Measurements from ENCODE around the gene CAT.
"Not testable (repeated sequence)": the region's sequence is repeated elsewhere in the genome, so short reads cannot be mapped to it uniquely, and the experiment has no call there.

CAT gene

GRCh38 chr11:34438529-34439507, at the start of gene CAT:
CAT (plus strand) TSS chr11:34438934; CDS start chr11:34439014, 80 bp downstream.
- peak; percentile 79 for DNase-seq

- no peak for DNase-seq
Observed at GRCh38 chr11:34394771-34395300, 43.9 kb upstream of the CAT start.

- no peak for DNase-seq
Observed at GRCh38 chr11:34395916-34396550, 42.7 kb upstream of the CAT start.

- DNase-seq: no peak
Observed at GRCh38 chr11:34397120-34397519, 41.6 kb upstream of the CAT start.

- no peak for DNase-seq
Observed at GRCh38 chr11:34397811-34398210, 40.9 kb upstream of the CAT start.

- DNase-seq: no peak
Observed at GRCh38 chr11:34403431-34403830, 35.3 kb upstream of the CAT start.

GRCh38 chr11:34404280-34404679, 34.5 kb upstream of the CAT start:
- DNase-seq: no peak

GRCh38 chr11:34405079-34405858, 33.5 kb upstream of the CAT start:
- DNase-seq: no peak

- DNase-seq: no peak
Observed at GRCh38 chr11:34406413-34406812, 32.3 kb upstream of the CAT start.

- DNase-seq: no peak
Observed at GRCh38 chr11:34407121-34407813, 31.5 kb upstream of the CAT start.

- no peak for DNase-seq
Observed at GRCh38 chr11:34408580-34409172, 30.1 kb upstream of the CAT start.

GRCh38 chr11:34411111-34411510, 27.6 kb upstream of the CAT start:
- no peak for DNase-seq

- no peak for DNase-seq
Observed at GRCh38 chr11:34411791-34412190, 26.9 kb upstream of the CAT start.

- no peak for DNase-seq
Observed at GRCh38 chr11:34413263-34413662, 25.5 kb upstream of the CAT start.

- DNase-seq: no peak
Observed at GRCh38 chr11:34415538-34415937, 23.2 kb upstream of the CAT start.

GRCh38 chr11:34416088-34416487, 22.6 kb upstream of the CAT start:
- DNase-seq: no peak

GRCh38 chr11:34416766-34417165, 22.0 kb upstream of the CAT start:
- no peak for DNase-seq

- DNase-seq: no peak
Observed at GRCh38 chr11:34417202-34417601, 21.5 kb upstream of the CAT start.

GRCh38 chr11:34419158-34419557, 19.6 kb upstream of the CAT start:
- no peak for DNase-seq

- DNase-seq: no peak
Observed at GRCh38 chr11:34423300-34423699, 15.4 kb upstream of the CAT start.

GRCh38 chr11:34424826-34425225, 13.9 kb upstream of the CAT start:
- DNase-seq: not testable (repeated sequence)

GRCh38 chr11:34425360-34425759, 13.4 kb upstream of the CAT start:
- DNase-seq: no peak
